Central memory CD8-positive, alpha-beta T cell (primary cell): ENCODE data around the gene CEP170.
"Not testable (repeated sequence)": the region's sequence is repeated elsewhere in the genome, so short reads cannot be mapped to it uniquely, and the experiment has no call there.

ENCODE experiments used
- ATAC-seq: fragments of 150-1000 bp; cut with Tn5 transposase; replicated peaks from 2 replicates; pipeline ENCODE4 v1.10.0; 2022; ENCODE audit warnings: mild to moderate bottlenecking, moderate FRiP score, moderate number of reproducible peaks; ENCODE audit not compliant: poor library complexity, severe bottlenecking; ENCODE audit errors: extremely low read depth
- DNase-seq, 2 donors: peaks; one replicate each; pipeline ENCODE4 v3.0.0; 2021; ENCODE audit warnings: low spot score in 2 of 2
- H3K27ac Mint-ChIP-seq: one replicate; pipeline ENCODE4 v1.8.0; 2022; ENCODE audit warnings: low read depth, mild to moderate bottlenecking, moderate library complexity, mixed read lengths
- H3K27me3 Mint-ChIP-seq: one replicate; pipeline ENCODE4 v1.8.0; 2022; ENCODE audit warnings: mixed read lengths
- H3K36me3 Mint-ChIP-seq: one replicate; pipeline ENCODE4 v1.8.0; 2022; ENCODE audit warnings: mild to moderate bottlenecking, moderate library complexity, mixed read lengths; ENCODE audit not compliant: insufficient read depth
- H3K4me1 Mint-ChIP-seq: one replicate; pipeline ENCODE4 v1.8.0; 2022; ENCODE audit warnings: mixed read lengths
- H3K4me3 Mint-ChIP-seq: one replicate; pipeline ENCODE4 v1.8.0; 2022; ENCODE audit warnings: mild to moderate bottlenecking, moderate library complexity, mixed read lengths
- H3K9me3 Mint-ChIP-seq: one replicate; pipeline ENCODE4 v1.8.0; 2022; ENCODE audit warnings: mixed read lengths

CEP170 gene

GRCh38 chr1:243183176-243183575 lies 71.9 kb downstream of the CEP170 start:
- ATAC-seq, H3K4me3 Mint-ChIP-seq: not testable (repeated sequence)
- peaks cover 17% of the 10 kb centered on the region for H3K36me3 Mint-ChIP-seq

GRCh38 chr1:243179720-243180119 lies 75.4 kb downstream of the CEP170 start:
- H3K4me3 Mint-ChIP-seq: no peak overlapping the region
- no peak for ATAC-seq

More at GRCh38 chr1:243183176-243183575, 71.9 kb downstream of the CEP170 start:
- H3K27ac Mint-ChIP-seq, H3K4me1 Mint-ChIP-seq, H3K27me3 Mint-ChIP-seq, H3K9me3 Mint-ChIP-seq, DNase-seq: not testable (repeated sequence)

GRCh38 chr1:243177792-243178191 lies 77.3 kb downstream of the CEP170 start:
- H3K27me3 Mint-ChIP-seq, H3K4me1 Mint-ChIP-seq, H3K9me3 Mint-ChIP-seq, ATAC-seq, H3K36me3 Mint-ChIP-seq, DNase-seq, H3K27ac Mint-ChIP-seq, H3K4me3 Mint-ChIP-seq: not testable (repeated sequence)

More at GRCh38 chr1:243179720-243180119, 75.4 kb downstream of the CEP170 start:
- Mint-ChIP-seq H3K27me3 (no peaks in the 10 kb centered on the region), H3K9me3 (no peaks in the 10 kb centered on the region), H3K36me3 (peaks cover 8% of the 10 kb centered on the region), H3K4me1 (no peaks in the 10 kb centered on the region), H3K27ac (no peak overlapping the region)
- no peak for DNase-seq

- H3K36me3 Mint-ChIP-seq, H3K27me3 Mint-ChIP-seq, H3K4me1 Mint-ChIP-seq, ATAC-seq, H3K9me3 Mint-ChIP-seq, DNase-seq, H3K4me3 Mint-ChIP-seq, H3K27ac Mint-ChIP-seq: not testable (repeated sequence)
These were observed 81.2 kb downstream of the CEP170 start for GRCh38 chr1:243173758-243174369.

GRCh38 chr1:243164911-243165310 lies 90.2 kb downstream of the CEP170 start:
- ATAC-seq, H3K27ac Mint-ChIP-seq, H3K27me3 Mint-ChIP-seq, H3K36me3 Mint-ChIP-seq, DNase-seq, H3K9me3 Mint-ChIP-seq, H3K4me3 Mint-ChIP-seq, H3K4me1 Mint-ChIP-seq: not testable (repeated sequence)

- not testable (repeated sequence) for H3K9me3 Mint-ChIP-seq, H3K36me3 Mint-ChIP-seq, H3K4me3 Mint-ChIP-seq, H3K27me3 Mint-ChIP-seq, H3K27ac Mint-ChIP-seq, ATAC-seq, DNase-seq, H3K4me1 Mint-ChIP-seq
These were observed 104.2 kb downstream of the CEP170 start for GRCh38 chr1:243150906-243151305.

- not testable (repeated sequence) for H3K27ac Mint-ChIP-seq, ATAC-seq, DNase-seq, H3K4me1 Mint-ChIP-seq, H3K36me3 Mint-ChIP-seq, H3K4me3 Mint-ChIP-seq, H3K27me3 Mint-ChIP-seq, H3K9me3 Mint-ChIP-seq
These were observed 106.0 kb downstream of the CEP170 start for GRCh38 chr1:243149120-243149519.

- not testable (repeated sequence) for H3K27me3 Mint-ChIP-seq, H3K4me1 Mint-ChIP-seq
These were observed 107.7 kb downstream of the CEP170 start for GRCh38 chr1:243147351-243147750.

GRCh38 chr1:243140498-243140897 lies 114.6 kb downstream of the CEP170 start:
- DNase-seq: not testable (repeated sequence)

More at GRCh38 chr1:243147351-243147750, 107.7 kb downstream of the CEP170 start:
- H3K27ac Mint-ChIP-seq, H3K4me3 Mint-ChIP-seq, ATAC-seq, H3K9me3 Mint-ChIP-seq, DNase-seq, H3K36me3 Mint-ChIP-seq: not testable (repeated sequence)

GRCh38 chr1:243122876-243123409 lies 132.1 kb downstream of the CEP170 start:
- H3K36me3 Mint-ChIP-seq, ATAC-seq, H3K27me3 Mint-ChIP-seq, H3K4me3 Mint-ChIP-seq, H3K9me3 Mint-ChIP-seq, H3K27ac Mint-ChIP-seq, H3K4me1 Mint-ChIP-seq, DNase-seq: not testable (repeated sequence)

More at GRCh38 chr1:243140498-243140897, 114.6 kb downstream of the CEP170 start:
- H3K4me3 Mint-ChIP-seq, H3K27me3 Mint-ChIP-seq, H3K27ac Mint-ChIP-seq, ATAC-seq, H3K9me3 Mint-ChIP-seq, H3K4me1 Mint-ChIP-seq: not testable (repeated sequence)
- H3K36me3 Mint-ChIP-seq: peaks cover 13% of the 10 kb centered on the region

- H3K36me3 Mint-ChIP-seq, DNase-seq, H3K4me1 Mint-ChIP-seq, H3K9me3 Mint-ChIP-seq, ATAC-seq, H3K27ac Mint-ChIP-seq, H3K4me3 Mint-ChIP-seq: not testable (repeated sequence)
- H3K27me3 Mint-ChIP-seq: peaks cover 12% of the 10 kb centered on the region
These were observed 133.1 kb downstream of the CEP170 start for GRCh38 chr1:243121939-243122338.

- H3K4me1 Mint-ChIP-seq, ATAC-seq, H3K27ac Mint-ChIP-seq, H3K36me3 Mint-ChIP-seq, H3K9me3 Mint-ChIP-seq, DNase-seq, H3K4me3 Mint-ChIP-seq: not testable (repeated sequence)
- peaks cover 12% of the 10 kb centered on the region for H3K27me3 Mint-ChIP-seq
These were observed 136.3 kb downstream of the CEP170 start for GRCh38 chr1:243118601-243119322.

- H3K9me3 Mint-ChIP-seq, H3K27ac Mint-ChIP-seq, H3K4me1 Mint-ChIP-seq, ATAC-seq, H3K4me3 Mint-ChIP-seq, DNase-seq, H3K36me3 Mint-ChIP-seq: not testable (repeated sequence)
- H3K27me3 Mint-ChIP-seq: peaks cover 13% of the 10 kb centered on the region
These were observed 138.9 kb downstream of the CEP170 start for GRCh38 chr1:243116187-243116586.
